Adrenal gland (tissue), 12 donors: ENCODE data around the gene ETDB. TPM values are rescaled to one million over a fixed set of nuclear protein-coding genes. Genes with fewer than 3 reads are reported as not detected.

ENCODE experiments used
- DNase-seq, 7 donors: peaks; one replicate each; pipeline ENCODE4 v3.0.0-alpha.2; 2019 to 2020
- H3K27ac ChIP-seq, 5 donors: fragments of 200-600 bp; sonication (generic) in 4 of 5; 1 replicate in 3 of 5; 2 replicates in 2 of 5; pipeline versions ENCODE4 v1.5.1 to v1.8.0; 2016 to 2020; ENCODE audit warnings: mild to moderate bottlenecking in 1 of 5
- H3K27me3 ChIP-seq: fragments of 200-600 bp; 2 replicates; pipeline ENCODE4 v1.8.0; 2021
- H3K36me3 ChIP-seq, 2 donors: fragments of 200-600 bp; replicated peaks in 1 of 2; 1 replicate in 1 of 2; 2 replicates in 1 of 2; pipeline versions ENCODE4 v1.5.1 to v1.8.0; 2018 to 2022
- H3K4me1 ChIP-seq, 2 donors: fragments of 200-600 bp; replicated peaks in 1 of 2; 1 replicate in 1 of 2; 2 replicates in 1 of 2; pipeline versions ENCODE4 v1.5.1 to v1.8.0; 2018 to 2021
- H3K4me3 ChIP-seq, 4 donors: fragments of 200-600 bp; sonication (generic) in 3 of 4; one replicate each; pipeline ENCODE4 v1.5.1; 2016 to 2018
- H3K9me3 ChIP-seq, 3 donors: fragments of 200-600 bp; sonication (generic) in 1 of 3; replicated peaks in 1 of 3; 1 replicate in 2 of 3; 2 replicates in 1 of 3; pipeline versions ENCODE4 v1.5.1 to v1.8.0; 2016 to 2021
- CTCF ChIP-seq, 6 experiments: fragments of 450-650 bp in 4 of 6; fragments of 200-600 bp in 2 of 6; sonication (generic) in 1 of 6; IDR thresholded peaks; 1 replicate in 5 of 6; 2 replicates in 1 of 6; pipeline versions ENCODE4 v1.5.1 to v1.8.0; 2016 to 2021; ENCODE audit warnings: antibody characterized with exemption in 6 of 6, mild to moderate bottlenecking in 2 of 6, moderate library complexity in 1 of 6
- POLR2A ChIP-seq, 2 donors: fragments of 450-650 bp; IDR thresholded peaks; one replicate each; pipeline ENCODE4 v1.6.1; 2017; ENCODE audit warnings: antibody characterized with exemption in 2 of 2, mild to moderate bottlenecking in 2 of 2, moderate library complexity in 1 of 2
- WGBS, 4 donors: extraction: QIAGEN DNeasy Blood & Tissue Kit in 2 of 4; methylation state at CpG; one replicate each; pipeline versions ENCODE4 v1.1.5 to v1.1.7; 2013 to 2017; 5-methylcytosine and 5-hydroxymethylcytosine counted together
- intact Hi-C, 2 donors: fragments of 100-400 bp; cut with DNase I; formaldehyde crosslinking; loops; one replicate each; pipeline versions ENCODE4 v1.14.1 to v1.15.0; 2022 to 2023
- polyA plus RNA-seq, 3 donors: library from polyadenylated mRNA; stranded (reverse); fragments of 200-250 nt in 2 of 3; fragments of 350-450 nt in 1 of 3; fragmentation: Illumina TruSeq in 1 of 3; extraction: RNeasy Lipid Tissue Mini Kit (QIAGEN cat#74804) in 1 of 3; gene quantifications; one replicate each; pipeline ENCODE4 v1.2.3, GENCODE V29; 2013 to 2014
- total RNA-seq, 9 donors: library from RNA; depleted of rRNA in 4 of 9; stranded (reverse); fragments of >200 nt in 4 of 9; fragments of 120-200 nt in 1 of 9; fragmentation: NEBNext Ultra II Directional in 1 of 9; extraction: Animal tissue kit (Norgen Biotek cat#: 25700) in 1 of 9; gene quantifications; one replicate each; pipeline versions ENCODE4 v1.1.0 to v1.2.4, GENCODE V29; 2013 to 2023
- donor health status: healthy with polysubstance abuse.
- donor health status: Bipolar disorder and iron deficiency.
- donor health status: DM: yes; HTN: yes; CAD: no.
- donor health status: DM: no; HTN: no; CAD: no.
- donor health status: DM: no; HTN: no; CAD: no.
- donor health status: DM: yes; HTN: yes; CAD: no.

ETDB gene
- total and polyA plus RNA-seq, 12 donors: not detected

DNA sequence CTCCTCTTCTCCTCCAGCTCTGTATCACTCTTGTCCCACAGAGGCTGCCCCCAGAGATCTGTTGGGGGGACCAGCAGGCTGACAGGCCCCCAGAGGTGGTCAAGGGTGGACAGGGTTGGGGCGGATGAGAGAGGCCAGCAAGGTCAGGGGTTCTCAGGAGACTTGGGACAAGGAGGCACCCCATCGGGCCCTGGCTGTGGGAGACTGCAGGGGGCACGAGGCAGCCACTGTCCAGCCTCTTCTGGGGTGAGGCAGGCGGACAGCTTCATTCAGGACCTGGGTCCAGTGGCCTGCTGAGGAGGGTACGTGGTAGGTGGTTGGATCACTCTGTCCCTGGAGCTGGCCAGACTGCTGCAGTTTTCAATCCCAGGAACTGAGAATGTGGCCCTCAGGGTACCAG, 24.6 kb downstream of the ETDB start:
- intact Hi-C loops: no loop called here
- H3K27me3 ChIP-seq: no peaks in the 10 kb centered on the region
- H3K4me3 ChIP-seq: no peak overlapping the region
- no peaks in the 10 kb centered on the region for H3K9me3 ChIP-seq
- H3K4me1 ChIP-seq: no peaks in the 10 kb centered on the region
- TF ChIP-seq CTCF (IDR thresholded peaks at IDR 0.05) (no peak), POLR2A (IDR thresholded peaks at IDR 0.05) (no peak)
- DNase-seq: no peak
- no peak overlapping the region for H3K27ac ChIP-seq
- no peaks in the 10 kb centered on the region for H3K36me3 ChIP-seq
- WGBS, 4 donors: 75 to 96% (median 83%) methylated on average over 5 of the region's 5 CpGs; no CpG with 5 or more reads in 1 of the 4 donors

- intact Hi-C loops: no loop called here
- Histone ChIP-seq H3K27ac (no peak overlapping the region), H3K27me3 (no peaks in the 10 kb centered on the region), H3K4me1 (no peaks in the 10 kb centered on the region), H3K4me3 (no peak overlapping the region), H3K36me3 (no peaks in the 10 kb centered on the region), H3K9me3 (no peaks in the 10 kb centered on the region)
- DNase-seq: peak in 5 of 7 donors; percentile 38 to 62 (median 51)
- WGBS, 4 donors: 13 to 66% (median 40%) methylated on average over 4 to 6 of the region's 6 CpGs
- TF ChIP-seq CTCF (IDR thresholded peaks at IDR 0.05) (no peak), POLR2A (IDR thresholded peaks at IDR 0.05) (no peak)
These were observed 25.6 kb downstream of the ETDB start for GRCh38 chrX:135094726-135095125.

GRCh38 chrX:135089126-135089525, 31.2 kb downstream of the ETDB start:
- H3K27me3 ChIP-seq: peaks cover 5% of the 10 kb centered on the region
- 74 to 97% (median 82%) methylated on average over 2 to 3 of the region's 3 CpGs for WGBS, 4 donors

DNA sequence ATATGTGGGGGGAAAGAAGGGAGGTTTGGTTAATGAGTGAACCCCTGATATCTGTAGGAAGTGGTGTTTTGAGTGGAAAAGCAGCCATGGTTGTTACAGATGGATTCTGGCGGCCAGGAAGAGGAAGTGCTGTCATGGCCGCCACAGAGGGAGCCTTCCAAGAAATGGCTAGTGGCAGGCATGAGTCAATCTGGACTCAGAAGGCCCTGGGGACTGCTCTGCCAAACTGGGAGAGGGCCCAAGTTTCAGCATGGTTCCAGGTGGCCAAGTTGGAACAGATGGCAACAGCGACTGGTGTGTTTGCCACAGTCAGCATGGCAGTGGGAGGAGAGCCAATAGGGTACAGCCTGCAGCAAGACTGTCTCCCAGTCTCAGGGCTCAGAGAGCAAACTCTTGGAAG, 32.5 kb downstream of the ETDB start:
- H3K4me1 ChIP-seq: no peaks in the 10 kb centered on the region
- H3K27me3 ChIP-seq: peaks cover 5% of the 10 kb centered on the region
- TF ChIP-seq CTCF (IDR thresholded peaks at IDR 0.05) (no peak), POLR2A (IDR thresholded peaks at IDR 0.05) (no peak)
- no peak overlapping the region for H3K4me3 ChIP-seq
- no peak overlapping the region for H3K27ac ChIP-seq
- WGBS, 4 donors: 52 to 100% (median 83%) methylated on average over 1 to 3 of the region's 3 CpGs
- no peaks in the 10 kb centered on the region for H3K36me3 ChIP-seq
- no peaks in the 10 kb centered on the region for H3K9me3 ChIP-seq
- intact Hi-C loops: loop anchor here in 1 of 2 donors (5.0 kb wide), 1 partner anchor 121 kb away; no protein-coding TSS in a partner anchor
- no peak for DNase-seq

More at GRCh38 chrX:135089126-135089525, 31.2 kb downstream of the ETDB start:
- Histone ChIP-seq H3K4me1 (no peaks in the 10 kb centered on the region), H3K36me3 (no peaks in the 10 kb centered on the region), H3K4me3 (no peak overlapping the region), H3K9me3 (no peaks in the 10 kb centered on the region), H3K27ac (no peak overlapping the region)
- intact Hi-C loops: loop anchor here in 1 of 2 donors (5.0 kb wide), 1 partner anchor 122 kb away; no protein-coding TSS in a partner anchor
- TF ChIP-seq POLR2A (IDR thresholded peaks at IDR 0.05) (no peak), CTCF (IDR thresholded peaks at IDR 0.05) (no peak)
- DNase-seq: no peak
